ENCODE data around the gene RASD2.

The RASD2 gene

DNA sequence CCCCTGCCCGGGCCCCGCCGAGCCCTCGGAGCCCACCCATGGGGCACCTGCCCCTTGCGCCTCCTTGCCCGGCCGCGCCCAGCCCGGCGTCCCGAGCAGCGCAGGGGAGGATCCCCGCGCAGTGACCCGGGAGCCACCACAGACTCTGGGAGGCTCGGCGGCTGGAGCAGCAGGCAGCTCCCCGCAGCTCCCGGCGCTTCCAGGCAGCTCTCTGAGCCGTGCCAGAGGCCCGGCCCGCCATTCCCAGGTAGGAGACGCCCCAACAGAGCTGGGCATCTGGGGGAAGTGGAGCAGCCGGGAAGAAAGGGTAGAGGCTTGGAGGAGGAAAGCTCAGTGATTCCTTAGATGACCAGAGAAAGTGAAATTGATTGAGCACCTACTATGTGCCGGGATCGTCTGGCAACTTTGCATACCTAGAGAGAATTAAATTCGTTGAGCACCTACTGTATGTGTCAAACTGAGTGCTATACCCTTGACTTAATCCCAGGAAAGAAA lies 670 bp downstream of the RASD2 start:
- DNase-seq (ENCODE audit: low spot score), result no peak

DNA sequence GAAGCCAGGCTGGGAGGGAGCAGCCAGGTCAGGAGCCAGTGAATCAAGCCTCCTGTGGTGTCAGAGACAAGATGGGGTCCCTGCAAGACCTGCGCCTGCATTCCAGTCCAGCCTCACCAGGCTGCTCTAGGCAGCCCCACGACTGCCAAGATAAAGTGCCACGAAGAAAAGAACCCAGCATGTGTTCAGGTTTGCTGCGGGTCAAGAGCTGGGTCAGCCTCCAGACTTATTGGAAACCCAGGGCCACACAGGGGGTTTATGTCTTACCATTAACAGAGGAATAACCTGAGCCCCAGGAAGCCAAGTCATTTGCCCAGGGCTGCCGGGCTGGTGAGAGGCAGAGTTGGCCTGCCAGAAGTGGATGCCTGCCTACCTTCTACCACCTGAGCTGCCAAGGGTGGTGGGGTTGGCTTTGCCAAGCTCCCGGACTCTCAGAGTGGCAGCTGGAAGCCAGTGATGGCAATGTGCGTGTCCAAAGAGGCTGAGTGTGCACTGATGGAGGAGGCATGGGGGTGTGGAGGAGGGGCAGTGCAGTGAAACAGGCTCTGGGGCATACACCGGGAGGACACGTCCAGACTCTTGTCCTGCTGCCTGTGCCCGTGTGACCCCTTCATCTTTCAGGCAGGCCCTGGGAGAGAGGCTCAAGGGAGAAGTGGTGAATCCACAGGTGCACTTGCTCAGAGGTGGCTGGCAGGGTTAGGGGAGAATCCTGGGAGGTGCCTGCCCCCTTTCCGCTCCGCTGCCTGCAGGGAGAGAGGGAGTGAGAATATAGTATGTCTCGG lies 1.7 kb downstream of the RASD2 start:
- DNase-seq (ENCODE audit: low spot score), result no peak

DNA sequence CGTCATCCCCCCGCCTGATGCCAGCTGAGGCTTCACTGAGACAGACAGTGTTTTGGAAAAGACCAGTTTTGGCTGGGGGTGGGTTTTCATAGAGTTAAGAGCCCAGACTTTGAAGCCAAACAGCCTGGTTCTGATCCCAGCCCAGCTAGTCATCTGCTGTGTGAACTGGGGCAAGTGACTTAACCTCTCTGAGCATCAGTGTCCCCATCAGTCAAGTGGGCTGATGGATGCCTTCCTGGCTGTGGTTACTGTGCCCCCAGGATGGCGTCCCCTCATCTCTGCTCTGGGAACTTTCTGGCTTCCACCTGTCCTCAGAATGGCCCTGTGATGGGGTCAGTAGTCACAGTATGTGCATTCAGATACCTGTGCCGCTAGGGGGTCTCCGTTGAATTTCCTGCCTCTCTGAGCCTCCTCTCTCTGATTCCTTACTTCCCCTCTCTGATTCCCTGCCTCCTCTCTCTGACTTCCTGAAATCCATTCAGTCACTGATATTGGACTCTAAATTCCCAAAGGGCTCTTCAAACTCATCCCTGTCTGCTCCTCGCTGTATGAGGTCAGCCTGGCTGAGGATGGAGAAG lies 2.4 kb downstream of the RASD2 start:
- no peak for DNase-seq (ENCODE audit: low spot score)

DNA sequence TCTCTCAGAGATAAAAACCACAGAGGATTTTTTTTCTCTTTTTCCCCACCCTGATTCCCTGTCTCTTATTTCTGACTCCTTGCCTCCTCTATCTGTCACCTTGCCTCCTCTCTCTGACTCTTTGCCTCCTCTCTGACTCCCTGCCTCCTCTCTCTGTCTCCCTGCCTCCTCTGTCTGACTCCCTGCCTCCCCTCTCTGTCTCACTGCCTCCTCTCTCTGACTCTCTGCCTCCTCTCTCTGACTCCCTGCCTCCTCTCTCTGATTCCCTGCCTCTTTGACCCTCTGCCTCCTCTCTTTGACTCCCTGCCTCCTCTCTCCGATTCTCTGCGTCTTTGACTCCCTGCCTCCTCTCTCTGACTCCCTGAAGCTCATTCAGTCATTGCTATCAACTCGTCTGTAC lies 3.1 kb downstream of the RASD2 start:
- DNase-seq (ENCODE audit: low spot score), result no peak

DNA sequence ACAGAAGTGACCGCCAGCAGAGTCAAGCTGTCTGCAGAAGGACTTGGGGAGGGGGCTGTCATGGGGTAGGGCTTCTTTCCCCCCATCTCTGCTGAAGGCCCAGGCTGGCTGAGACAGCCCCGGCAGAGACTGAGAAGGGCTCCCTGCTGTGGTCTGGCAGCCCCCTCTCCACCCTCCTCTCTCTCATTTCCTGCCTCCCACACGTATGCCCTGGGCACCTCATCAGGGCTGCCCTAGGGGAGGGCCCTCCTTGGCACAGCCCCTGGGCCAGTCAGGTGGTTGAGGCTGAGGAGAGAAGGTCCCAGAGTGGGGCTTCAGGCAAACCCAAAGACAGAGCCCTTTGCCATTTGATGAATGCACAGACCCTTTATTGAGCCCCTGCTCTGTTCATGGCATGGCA lies 3.6 kb downstream of the RASD2 start:
- no peak for DNase-seq (ENCODE audit: low spot score)

- no peak for DNase-seq (ENCODE audit: low spot score)
These were observed 4.2 kb downstream of the RASD2 start for GRCh38 chr22:35544827-35545226.

- DNase-seq (ENCODE audit: low spot score), result no peak
These were observed 6.3 kb downstream of the RASD2 start for GRCh38 chr22:35546886-35547285.

DNA sequence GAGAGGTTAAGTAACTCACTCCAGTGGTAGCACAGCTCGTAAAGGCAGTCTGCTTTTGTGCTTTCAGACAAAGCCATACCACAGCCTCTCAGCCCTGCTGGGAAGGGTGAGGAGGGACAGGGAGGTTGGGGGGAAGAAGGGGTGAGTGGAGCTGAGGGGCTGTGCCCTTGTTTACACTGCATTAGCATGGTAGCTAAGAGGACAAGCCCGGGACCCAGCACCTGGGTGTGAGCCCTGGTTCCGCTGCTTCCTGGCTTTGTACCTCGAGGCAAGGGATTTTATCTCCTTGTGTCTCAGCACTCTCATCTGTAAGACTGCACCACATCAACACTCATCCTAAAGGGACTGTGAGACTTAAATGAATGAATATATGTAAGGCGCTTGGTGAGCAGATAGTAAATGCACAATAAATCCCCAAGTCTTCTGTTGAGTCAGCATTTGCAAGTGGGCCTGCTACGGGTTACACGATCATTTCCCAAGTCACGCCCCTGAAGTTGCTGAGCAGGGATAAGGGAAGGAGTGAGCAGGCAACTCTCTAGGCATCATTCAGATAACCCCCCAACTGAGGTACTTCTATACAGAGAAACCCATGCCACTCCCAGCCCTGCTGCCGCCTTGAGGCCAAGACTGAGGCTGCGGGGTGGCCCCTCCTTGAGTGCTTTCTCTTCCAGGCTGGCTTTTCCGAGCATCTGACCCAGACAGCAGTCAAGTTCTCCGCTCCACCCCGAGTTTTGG lies 7.5 kb downstream of the RASD2 start:
- DNase-seq (ENCODE audit: low spot score), result no peak

- DNase-seq (ENCODE audit: low spot score), result no peak
These were observed 8.1 kb downstream of the RASD2 start for GRCh38 chr22:35548722-35549112.

DNA sequence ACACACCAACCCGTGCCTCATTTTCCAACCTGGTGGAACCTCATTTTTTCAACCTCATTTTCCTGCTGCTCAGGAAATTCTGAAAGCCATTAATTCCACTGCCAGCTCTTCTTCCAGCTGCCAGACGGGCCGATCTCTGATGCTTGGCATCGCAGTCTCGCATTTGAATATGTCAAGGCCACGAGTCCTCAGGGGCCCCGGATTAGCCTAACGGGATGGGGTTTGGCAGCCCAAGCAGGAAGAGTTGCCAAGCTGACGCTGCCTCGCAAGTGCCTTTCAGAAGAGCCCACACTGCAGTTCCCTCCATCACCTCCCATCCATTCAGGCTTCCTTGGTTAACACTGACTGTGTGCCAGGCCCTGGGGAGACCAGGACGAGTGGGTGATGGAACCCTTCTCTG lies 8.7 kb downstream of the RASD2 start:
- DNase-seq (ENCODE audit: low spot score), result no peak

- DNase-seq (ENCODE audit: low spot score), result no peak
These were observed 11.0 kb downstream of the RASD2 start for GRCh38 chr22:35551549-35552177.

GRCh38 chr22:35552196-35552842 lies 11.7 kb downstream of the RASD2 start:
- no peak for DNase-seq (ENCODE audit: low spot score)

GRCh38 chr22:35552846-35553245 lies 12.2 kb downstream of the RASD2 start:
- DNase-seq (ENCODE audit: low spot score), result no peak

DNA sequence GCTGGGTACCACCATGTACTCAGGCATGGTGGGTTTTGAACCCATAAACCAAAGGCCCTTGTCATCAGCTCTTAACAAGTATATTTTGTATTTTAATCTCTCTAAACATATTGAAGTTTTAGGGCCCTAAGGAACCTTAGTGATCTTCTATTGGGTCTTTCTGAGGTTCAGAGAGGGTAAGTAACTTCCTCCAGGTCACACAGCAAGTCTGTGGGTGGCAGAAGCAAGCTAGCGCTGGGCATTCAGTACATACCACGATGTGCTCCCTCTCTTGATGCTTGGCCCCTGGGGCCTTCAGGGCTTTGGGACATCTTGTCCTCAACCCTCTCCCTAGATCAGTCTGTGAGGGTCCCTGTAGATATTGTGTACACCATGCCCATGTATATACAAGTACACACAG lies 12.7 kb downstream of the RASD2 start:
- DNase-seq (ENCODE audit: low spot score), result no peak

GRCh38 chr22:35554297-35554845 lies 13.7 kb downstream of the RASD2 start:
- DNase-seq (ENCODE audit: low spot score), result no peak

- DNase-seq (ENCODE audit: low spot score), result no peak
These were observed 14.9 kb downstream of the RASD2 start for GRCh38 chr22:35555483-35555890.

DNA sequence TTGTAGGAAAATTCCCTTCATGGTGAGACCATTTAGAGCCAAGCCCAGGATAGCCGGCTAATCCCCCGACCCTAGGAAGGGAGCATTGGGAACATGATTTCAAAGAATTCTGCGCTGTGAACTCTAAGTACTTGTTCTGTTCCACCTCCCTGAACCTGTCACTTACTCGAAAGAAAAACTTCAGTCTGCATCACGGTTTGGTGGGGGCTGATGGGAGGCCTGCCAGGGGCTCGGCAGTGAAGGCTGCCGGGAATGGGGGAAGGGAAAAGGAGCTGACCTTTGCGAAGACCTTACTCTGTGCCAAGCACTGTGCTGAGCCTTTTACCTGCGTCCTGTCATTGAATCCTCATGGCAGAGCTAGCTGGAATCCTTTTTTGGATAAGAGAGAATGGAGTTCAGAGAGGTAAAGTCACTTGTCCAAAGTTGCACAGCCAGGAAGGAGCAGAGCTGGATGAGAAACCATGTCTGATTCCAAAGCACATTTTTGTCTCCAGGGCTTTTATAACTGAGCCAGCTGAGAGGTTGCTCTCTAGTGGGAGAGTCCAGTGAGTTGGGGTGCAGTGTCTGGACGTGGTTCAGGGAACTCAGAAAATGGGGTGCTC lies 15.4 kb downstream of the RASD2 start:
- DNase-seq (ENCODE audit: low spot score), result no peak

GRCh38 chr22:35556666-35557065 lies 16.0 kb downstream of the RASD2 start:
- DNase-seq (ENCODE audit: low spot score), result no peak

DNA sequence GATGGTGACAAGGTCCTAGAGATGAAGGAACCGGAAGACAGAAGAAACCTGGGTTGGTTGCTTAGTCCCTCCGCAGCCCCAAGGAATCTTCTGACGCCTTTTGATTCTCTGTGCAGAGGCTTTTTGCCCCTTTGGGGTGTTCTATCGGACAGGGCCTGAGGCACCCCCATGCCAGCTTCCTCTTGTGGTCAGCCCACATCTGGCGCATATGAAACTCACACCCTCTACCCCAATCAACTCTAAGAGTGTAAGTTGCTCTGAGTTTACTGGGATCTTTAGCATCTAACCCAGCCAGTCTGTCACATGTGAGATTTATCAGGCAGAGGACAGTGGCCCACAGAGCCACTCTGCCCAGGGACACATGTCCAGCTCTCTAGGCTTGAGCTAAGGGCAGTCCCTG lies 17.4 kb downstream of the RASD2 start:
- no peak for DNase-seq (ENCODE audit: low spot score)

- no peak for DNase-seq (ENCODE audit: low spot score)
These were observed 18.1 kb downstream of the RASD2 start for GRCh38 chr22:35558719-35559118.

DNA sequence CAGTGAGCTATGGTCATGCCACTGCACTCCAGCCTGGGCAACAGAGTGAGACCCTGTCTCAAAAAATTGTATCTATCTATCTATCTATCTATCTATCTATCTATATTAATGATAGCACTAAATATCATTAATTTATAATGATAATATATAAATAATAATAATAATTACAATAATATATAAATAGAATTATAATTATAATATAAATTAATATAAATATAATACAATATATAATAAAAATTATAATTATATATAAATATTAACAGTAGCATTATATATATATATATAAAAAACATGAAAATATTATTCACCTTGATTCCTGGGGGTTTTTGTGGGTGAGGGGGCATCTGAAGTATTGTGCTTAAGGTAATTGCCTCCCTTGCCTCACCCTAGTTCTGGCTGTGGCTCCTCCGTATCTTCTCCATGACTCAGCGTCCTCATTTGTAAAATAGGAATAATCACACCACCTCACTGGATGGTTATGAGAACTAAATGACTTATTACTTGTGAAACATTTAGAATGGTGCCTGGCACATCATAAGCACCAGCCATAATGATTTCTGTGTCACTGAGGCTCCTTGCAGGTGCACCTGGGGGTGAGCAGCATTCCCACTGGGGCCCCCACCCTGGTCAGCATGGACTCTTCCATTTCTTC lies 18.8 kb downstream of the RASD2 start:
- DNase-seq (ENCODE audit: low spot score), result no peak
